OCI-LY7 (cell line): Measurements from ENCODE around the gene STK26.
"Not testable (repeated sequence)": the region's sequence is repeated elsewhere in the genome, so short reads cannot be mapped to it uniquely, and the experiment has no call there.

Experiments
- EZH2phosphoT487 ChIP-seq: fragments of 200-600 bp; sonication (generic); IDR thresholded peaks from 2 replicates; pipeline ENCODE4 v1.6.1; 2018; ENCODE audit warnings: low read depth, borderline replicate concordance, mild to moderate bottlenecking, mixed run types, antibody characterized with exemption, low read length, moderate library complexity, mixed read lengths
- TF ChIP-seq, protein P1 (sequence below): fragments of 200-600 bp; sonication (generic); conservative IDR thresholded peaks from 2 replicates; pipeline ENCODE4 v1.5.1; 2014; ENCODE audit warnings: mild to moderate bottlenecking, antibody characterized with exemption, low read length, moderate library complexity, mixed read lengths

DNA sequence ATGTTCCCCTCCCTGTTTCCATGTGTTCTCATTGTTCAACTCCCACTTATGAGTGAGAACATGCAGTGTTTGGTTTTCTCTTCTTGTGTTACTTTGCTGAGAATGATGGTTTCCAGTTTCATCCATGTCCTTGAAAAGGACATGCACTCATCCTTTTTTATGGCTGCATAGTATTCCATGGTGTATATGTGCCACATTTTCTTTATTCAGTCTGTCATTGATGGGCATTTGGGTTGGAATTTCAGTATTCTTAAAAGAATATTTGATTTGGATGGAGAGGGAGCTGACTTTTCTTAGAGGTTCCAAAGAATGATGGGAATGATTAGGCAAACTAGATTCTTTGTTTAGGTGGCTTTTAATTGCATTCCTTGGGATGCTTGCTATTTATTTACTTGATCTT is 28.7 kb downstream of the STK26 start:
- TF ChIP-seq, protein P1, sequence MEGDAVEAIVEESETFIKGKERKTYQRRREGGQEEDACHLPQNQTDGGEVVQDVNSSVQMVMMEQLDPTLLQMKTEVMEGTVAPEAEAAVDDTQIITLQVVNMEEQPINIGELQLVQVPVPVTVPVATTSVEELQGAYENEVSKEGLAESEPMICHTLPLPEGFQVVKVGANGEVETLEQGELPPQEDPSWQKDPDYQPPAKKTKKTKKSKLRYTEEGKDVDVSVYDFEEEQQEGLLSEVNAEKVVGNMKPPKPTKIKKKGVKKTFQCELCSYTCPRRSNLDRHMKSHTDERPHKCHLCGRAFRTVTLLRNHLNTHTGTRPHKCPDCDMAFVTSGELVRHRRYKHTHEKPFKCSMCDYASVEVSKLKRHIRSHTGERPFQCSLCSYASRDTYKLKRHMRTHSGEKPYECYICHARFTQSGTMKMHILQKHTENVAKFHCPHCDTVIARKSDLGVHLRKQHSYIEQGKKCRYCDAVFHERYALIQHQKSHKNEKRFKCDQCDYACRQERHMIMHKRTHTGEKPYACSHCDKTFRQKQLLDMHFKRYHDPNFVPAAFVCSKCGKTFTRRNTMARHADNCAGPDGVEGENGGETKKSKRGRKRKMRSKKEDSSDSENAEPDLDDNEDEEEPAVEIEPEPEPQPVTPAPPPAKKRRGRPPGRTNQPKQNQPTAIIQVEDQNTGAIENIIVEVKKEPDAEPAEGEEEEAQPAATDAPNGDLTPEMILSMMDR: not testable (repeated sequence)
- TF ChIP-seq EZH2phosphoT487: not testable (repeated sequence)
